Measurements from ENCODE around the gene HBE1.
"Not testable (repeated sequence)": the region's sequence is repeated elsewhere in the genome, so short reads cannot be mapped to it uniquely, and the experiment has no call there.

The HBE1 gene

DNA sequence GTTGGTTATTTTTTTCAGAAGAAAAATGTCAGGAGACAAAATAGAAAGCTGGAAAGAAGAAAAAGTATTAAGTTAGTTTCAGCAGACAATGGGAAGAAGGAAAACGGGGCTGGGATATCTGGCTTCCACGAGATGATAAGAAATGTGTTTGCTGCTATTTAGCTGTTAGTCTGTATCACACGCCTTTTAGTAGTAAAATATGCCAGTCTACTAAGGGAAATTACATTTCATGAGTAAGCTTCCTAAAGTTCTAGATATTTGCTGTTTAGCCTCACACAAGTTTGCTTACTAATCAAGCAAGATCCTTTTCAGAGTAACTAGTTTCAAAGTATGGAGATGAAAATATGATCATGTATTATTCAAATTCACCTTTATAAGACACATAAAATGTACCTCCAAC is 30.5 kb upstream of the HBE1 start:
- TF ChIP-seq, protein P1, sequence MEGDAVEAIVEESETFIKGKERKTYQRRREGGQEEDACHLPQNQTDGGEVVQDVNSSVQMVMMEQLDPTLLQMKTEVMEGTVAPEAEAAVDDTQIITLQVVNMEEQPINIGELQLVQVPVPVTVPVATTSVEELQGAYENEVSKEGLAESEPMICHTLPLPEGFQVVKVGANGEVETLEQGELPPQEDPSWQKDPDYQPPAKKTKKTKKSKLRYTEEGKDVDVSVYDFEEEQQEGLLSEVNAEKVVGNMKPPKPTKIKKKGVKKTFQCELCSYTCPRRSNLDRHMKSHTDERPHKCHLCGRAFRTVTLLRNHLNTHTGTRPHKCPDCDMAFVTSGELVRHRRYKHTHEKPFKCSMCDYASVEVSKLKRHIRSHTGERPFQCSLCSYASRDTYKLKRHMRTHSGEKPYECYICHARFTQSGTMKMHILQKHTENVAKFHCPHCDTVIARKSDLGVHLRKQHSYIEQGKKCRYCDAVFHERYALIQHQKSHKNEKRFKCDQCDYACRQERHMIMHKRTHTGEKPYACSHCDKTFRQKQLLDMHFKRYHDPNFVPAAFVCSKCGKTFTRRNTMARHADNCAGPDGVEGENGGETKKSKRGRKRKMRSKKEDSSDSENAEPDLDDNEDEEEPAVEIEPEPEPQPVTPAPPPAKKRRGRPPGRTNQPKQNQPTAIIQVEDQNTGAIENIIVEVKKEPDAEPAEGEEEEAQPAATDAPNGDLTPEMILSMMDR (conservative IDR thresholded peaks at IDR 0.05), result no peak

DNA sequence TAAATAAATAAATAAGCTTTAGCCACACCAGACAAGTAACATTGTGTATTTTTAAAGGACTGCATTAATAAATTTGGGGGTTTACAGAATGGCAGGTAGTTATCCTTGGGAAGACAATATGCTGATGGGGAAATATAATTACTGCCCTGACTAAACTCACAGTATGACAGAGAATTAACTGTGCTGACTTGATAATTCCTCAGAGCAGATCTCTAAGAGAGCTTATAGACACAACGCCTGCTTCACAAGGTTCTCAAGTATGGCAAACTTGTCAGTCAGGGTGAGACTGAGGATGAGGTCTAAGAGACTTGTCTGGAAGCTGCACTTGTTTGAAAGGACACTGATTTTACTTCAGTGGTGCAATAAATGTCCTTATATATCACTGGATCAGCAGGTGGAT is 28.7 kb upstream of the HBE1 start:
- TF ChIP-seq, protein P1 (conservative IDR thresholded peaks at IDR 0.05), result no peak
- H3K27ac ChIP-seq, result no peak overlapping the region

More for the DNA sequence above, 30.5 kb upstream of the HBE1 start:
- no peak overlapping the region for H3K27ac ChIP-seq

DNA sequence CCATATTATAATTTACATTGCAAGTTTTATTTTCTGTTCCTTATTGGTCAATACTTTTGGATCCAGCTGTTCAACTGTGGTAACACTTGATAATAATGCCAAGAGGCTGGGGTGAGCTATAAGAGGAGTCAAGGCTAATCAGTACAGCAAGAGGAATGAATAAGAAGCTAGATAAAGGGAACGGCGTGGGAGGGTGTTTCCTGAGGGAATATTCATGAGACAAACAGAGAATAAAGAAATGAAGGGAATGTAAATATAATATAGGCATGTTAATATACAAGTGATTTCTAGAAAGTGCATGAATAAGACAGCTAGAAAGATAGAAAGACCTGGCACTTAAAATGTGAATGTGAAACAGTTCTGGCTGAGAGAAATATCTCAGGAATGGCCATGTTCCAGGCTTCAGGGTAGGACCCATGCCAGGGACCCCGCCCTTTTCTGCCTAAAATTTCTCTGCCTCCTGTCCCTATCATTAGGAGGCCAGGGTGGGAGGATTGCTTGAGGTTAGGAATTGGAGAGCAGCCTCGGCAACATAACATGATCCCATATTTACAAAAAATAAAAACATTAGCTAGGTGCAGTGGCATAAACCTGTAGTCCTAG is 28.1 kb upstream of the HBE1 start:
- no peak overlapping the region for H3K27ac ChIP-seq
- TF ChIP-seq, protein P1 (conservative IDR thresholded peaks at IDR 0.05), result no peak

DNA sequence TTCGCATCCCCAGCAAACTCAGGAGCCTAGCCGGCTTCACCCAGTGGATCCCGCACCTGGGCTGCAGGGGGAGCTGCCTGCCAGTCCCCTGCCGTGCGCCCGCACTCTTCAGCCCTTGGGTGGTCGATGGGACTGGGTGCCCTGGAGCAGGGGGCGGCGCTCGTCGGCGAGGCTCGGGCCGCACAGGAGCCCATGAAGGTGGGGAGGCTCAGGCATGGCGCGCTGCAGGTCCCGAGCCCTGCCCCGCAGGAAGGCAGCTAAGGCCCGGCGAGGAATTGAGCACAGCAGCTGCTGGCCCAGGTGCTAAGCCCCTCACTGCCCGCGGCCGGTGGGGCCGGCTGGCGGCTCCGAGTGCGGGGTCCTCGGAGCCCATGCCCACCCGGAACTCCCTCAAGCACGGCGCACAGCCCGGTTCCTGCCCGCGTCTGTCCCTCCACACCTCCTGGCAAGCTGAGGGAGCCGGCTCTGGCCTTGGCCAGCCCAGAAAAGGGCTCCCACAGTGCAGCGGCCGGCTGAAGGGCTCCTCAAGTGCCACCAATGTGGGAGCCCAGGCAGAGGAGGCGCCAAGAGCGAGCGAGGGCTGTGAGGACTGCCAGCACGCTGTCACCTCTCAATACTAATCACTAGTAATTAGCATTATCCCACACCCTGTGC is 24.7 kb upstream of the HBE1 start:
- not testable (repeated sequence) for H3K27ac ChIP-seq

DNA sequence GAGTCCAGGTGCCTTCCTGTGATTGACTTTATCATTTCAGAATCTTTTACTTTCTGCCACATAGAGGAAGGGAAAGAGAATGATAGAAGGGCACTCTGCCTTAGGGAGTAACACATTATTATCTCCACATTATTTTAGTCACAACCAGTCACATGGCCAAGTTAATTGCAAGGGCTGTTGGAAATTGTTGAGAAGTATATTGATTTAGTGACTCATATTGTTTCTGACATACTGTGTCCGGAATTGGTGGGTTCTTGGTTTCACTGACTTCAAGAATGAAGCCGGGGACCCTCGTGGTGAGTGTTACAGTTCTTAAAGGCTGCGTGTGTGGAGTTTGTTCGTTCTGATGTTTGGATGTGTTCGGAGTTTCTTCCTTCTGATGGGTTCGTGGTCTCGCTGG is 23.3 kb upstream of the HBE1 start:
- TF ChIP-seq, protein P1 (conservative IDR thresholded peaks at IDR 0.05), result no peak

DNA sequence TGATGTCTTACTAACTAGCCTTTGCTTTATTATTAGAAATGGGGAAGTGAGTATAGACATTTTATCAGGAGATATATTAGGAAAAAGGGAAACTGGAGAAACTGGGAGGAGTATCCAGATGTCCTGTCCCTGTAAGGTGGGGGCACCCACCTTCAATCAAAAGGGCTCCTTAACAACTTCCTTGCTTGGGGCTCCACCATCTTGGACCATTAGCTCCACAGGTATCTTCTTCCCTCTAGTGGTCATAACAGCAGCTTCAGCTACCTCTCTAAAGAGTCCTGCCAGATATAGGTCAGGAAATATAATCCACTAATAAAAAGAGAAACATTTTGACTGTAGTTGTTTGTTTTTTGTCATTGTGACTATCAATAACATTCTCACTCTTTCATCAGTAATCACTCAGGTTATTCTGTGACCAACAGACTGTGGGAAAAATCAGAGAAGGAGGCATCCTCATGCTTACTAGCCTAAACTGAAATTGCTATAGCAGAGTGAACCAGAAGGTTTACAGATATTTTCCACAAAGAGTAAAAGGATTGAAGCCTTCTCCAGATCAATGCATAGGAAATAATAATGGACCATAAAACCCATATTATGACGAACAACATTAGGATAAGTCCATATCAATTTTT is 21.6 kb upstream of the HBE1 start:
- no peak overlapping the region for H3K27ac ChIP-seq
- TF ChIP-seq, protein P1 (conservative IDR thresholded peaks at IDR 0.05), result peak; percentile 77

More for the DNA sequence above, 23.3 kb upstream of the HBE1 start:
- no peak overlapping the region for H3K27ac ChIP-seq

DNA sequence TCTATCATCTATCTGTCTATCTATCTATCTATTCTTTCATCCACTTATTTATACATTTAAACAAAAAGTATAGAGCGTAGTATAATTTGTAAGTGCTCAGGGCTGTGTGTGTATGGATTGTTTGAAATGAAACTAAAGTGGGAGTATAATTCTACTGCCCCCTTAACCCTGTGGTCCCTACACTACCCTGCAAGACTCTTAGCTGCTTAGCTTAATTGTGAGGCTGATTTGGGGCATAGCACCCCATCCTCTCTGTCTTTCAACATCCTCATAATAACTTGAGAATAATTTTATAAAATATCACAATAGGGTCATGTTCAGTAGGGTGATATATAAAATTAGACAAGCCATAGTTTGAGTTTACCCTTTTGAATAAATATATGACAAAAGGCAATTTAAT is 20.4 kb upstream of the HBE1 start:
- TF ChIP-seq, protein P1 (conservative IDR thresholded peaks at IDR 0.05), result no peak
- H3K27ac ChIP-seq, result no peak overlapping the region

DNA sequence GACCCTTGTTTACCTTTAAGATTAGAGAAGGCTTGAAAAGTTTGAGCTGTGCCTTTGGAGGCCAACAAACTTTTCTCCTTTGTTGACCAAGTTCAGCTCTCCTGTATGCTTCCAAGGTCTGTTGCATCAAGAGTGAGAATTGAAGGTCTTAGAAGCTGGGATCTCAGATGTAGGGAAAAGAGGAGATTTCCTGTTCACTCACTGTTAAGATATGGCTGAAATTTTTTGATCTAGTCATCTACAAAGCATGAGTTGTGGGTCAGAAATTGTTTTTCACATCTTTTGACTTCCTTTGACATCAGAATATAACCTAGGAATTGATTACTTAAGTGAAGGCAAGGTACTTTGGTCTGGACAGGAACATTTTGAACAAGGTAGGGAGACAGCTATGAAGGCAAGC is 20.0 kb upstream of the HBE1 start:
- H3K27ac ChIP-seq, result no peak overlapping the region
- TF ChIP-seq, protein P1 (conservative IDR thresholded peaks at IDR 0.05), result no peak
